ACHN (cell line): ENCODE measurements around the gene HMBS.
"Not testable (repeated sequence)": the region's sequence is repeated elsewhere in the genome, so short reads cannot be mapped to it uniquely, and the experiment has no call there.

Source experiments
- DNase-seq: peaks from one replicate; pipeline ENCODE4 v3.0.0-alpha.2; 2015
- in situ Hi-C: cut with HindIII; loops from 2 replicates; pipeline ENCODE4 v1.10.0; 2017; ENCODE audit warnings: low sequenced_read_pairs, low pct_ligation_motif_present, low pct_unique_long_range_greater_than_20kb

The HMBS gene

GRCh38 chr11:119113716-119114115 lies 29.0 kb downstream of the HMBS start:
- in situ Hi-C loops, result no loop called here

GRCh38 chr11:119114351-119114750 lies 29.7 kb downstream of the HMBS start:
- DNase-seq, result no peak
- in situ Hi-C loops, result no loop called here

More at GRCh38 chr11:119113716-119114115, 29.0 kb downstream of the HMBS start:
- DNase-seq, result no peak

DNA sequence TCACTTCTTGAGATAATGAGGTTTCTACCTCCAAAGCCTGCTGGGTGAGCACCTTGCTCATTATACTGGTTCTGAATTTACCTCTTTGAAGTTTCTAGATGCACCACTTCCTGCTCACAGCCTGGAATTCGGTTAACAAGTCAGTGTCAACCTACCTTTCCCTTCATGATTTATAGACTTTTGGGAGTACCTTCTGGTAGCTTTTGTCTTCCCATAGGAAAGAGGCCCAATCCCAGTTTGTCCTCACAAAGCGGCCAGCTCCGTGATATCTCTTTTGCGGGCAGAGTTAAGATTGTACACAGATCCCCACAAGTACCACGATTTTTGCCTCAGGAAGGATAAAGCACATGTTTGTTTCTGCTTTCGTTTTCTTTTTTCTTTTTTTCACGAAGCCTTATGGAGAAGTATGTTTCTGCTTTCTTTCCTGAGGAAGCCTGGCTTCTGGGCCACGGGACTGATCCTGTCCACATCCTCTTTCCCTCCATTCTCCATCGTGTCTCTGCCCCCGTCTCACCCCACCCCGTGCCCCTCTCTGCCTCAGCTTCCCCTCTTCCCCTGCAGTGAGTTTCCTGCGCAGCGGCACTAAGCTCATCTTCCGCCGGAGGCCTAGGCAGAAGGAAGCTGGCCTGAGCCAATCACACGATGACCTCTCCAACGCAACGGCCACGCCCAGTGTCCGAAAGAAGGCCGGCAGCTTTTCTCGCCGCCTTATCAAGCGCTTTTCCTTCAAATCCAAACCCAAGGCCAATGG lies 31.0 kb downstream of the HMBS start:
- in situ Hi-C loops, result no loop called here
- no peak for DNase-seq

- DNase-seq, result no peak
- in situ Hi-C loops, result no loop called here
These were observed 31.5 kb downstream of the HMBS start for GRCh38 chr11:119116235-119116594.

- in situ Hi-C loops, result no loop called here
- DNase-seq, result no peak
These were observed 31.9 kb downstream of the HMBS start for GRCh38 chr11:119116601-119117000.

GRCh38 chr11:119117004-119117706 lies 32.5 kb downstream of the HMBS start:
- in situ Hi-C loops, result no loop called here
- DNase-seq, result no peak

DNA sequence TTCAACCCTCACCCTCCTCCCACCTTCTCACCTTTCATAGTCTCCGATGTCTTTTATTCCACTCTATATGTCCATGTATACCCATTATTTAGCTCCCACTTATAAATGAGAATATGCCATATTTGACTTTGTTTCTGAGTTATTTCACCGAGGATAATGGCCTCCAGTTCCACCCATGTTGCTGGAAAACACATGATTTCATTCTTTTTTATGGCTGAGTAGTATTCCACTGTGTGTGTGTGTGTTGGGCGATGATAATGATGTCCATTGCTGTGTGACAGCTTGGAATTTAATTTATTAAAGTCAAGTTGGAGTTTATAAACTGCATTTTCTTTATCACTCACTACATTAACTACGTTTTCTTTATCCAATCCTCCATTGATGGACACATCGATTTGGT lies 33.5 kb downstream of the HMBS start:
- in situ Hi-C loops, result no loop called here
- no peak for DNase-seq

- in situ Hi-C loops, result no loop called here
- no peak for DNase-seq
These were observed 34.3 kb downstream of the HMBS start for GRCh38 chr11:119118946-119119345.

- DNase-seq, result no peak
- in situ Hi-C loops, result no loop called here
These were observed 35.9 kb downstream of the HMBS start for GRCh38 chr11:119120639-119121007.

DNA sequence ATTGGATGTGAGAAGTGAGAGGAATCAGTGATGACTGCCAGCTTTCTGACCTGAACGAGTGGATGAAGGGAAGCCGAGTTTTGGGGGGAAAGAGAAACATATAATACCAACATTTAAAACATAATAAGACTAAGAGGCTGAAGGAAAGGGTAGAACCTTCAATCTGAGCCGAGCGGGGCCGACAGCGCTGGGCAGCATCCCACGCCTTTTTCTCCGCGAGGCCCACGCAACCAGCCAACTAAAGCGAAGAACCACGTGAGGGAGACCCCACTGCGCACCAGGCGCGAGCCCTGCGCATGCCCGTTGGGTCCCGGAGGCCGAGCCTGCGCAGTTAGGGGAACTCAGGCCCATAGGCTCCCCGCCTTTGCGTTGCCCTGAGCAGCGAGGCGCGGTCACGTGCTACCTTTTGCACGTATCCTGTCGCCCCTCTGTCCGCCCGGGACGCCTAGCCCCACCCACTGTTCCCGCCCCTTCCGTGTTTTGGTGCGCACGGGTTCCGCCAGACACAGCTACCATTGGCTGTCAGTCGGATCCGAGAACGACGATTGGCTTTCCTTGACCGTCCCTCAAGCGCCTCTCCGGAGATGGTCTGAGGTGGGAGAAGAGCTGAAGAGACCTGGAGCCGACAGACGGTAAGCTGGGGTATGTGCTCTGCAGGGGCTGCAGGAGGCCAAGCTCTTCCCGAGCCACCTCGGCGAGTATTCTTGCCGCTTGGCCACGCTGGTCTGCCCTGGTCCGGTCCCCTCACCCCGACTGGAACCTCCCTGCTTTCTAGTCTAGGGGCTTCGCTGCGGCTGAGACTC lies 36.5 kb downstream of the HMBS start, which contains the start of gene HINFP:
HINFP (plus strand) TSS at position 573 of the 803 bp plus-strand sequence. CDS start 5,365 bp downstream, outside the sequence.
- in situ Hi-C loops, result no loop called here
- peak; percentile 97 for DNase-seq

DNA sequence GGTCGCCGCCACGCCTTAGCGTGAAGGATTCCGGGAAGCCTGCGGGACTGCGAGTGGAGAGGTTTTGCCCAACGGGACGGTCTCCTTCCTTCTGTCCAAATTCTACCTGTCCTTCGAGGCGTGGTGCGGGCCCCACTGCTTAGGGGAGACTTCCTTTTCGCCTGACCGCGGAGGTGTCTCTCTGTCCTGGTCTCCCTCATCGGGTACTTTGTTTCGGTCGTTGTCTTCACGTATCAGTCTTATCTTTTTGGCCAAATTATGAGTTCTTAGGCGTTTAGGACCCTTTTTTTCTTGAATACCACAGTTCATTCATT lies 37.1 kb downstream of the HMBS start:
- in situ Hi-C loops, result no loop called here
- DNase-seq, result no peak

- DNase-seq, result no peak
- in situ Hi-C loops, result no loop called here
These were observed 41.1 kb downstream of the HMBS start for GRCh38 chr11:119125821-119126220.

DNA sequence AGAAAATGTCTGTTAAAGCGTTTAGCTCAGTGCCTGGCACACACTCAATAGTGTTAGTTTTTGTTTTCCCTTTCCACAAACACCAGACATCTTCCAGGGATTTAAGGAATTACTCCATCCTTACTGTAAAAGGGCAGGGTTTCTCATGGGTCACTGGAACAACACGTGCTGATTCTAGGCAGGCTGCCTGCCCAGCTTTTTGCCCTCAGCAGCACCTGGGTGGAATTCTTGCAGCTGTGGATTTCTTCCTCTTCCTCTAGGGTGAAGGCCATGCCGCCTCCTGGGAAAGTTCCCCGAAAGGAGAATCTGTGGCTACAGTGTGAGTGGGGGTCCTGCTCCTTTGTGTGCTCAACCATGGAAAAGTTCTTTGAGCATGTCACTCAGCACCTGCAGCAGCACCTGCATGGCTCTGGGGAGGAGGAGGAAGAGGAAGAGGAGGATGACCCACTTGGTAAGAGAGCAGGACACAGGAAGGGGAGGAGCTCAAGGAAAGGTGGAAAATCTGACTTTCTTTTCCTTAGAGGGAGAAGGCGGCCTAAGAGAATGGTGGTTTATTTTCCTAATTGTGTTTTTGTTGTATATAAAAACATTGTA lies 42.1 kb downstream of the HMBS start:
- DNase-seq, result no peak
- in situ Hi-C loops, result no loop called here

- DNase-seq, result no peak
- in situ Hi-C loops, result no loop called here
These were observed 46.0 kb downstream of the HMBS start for GRCh38 chr11:119130662-119131061.

DNA sequence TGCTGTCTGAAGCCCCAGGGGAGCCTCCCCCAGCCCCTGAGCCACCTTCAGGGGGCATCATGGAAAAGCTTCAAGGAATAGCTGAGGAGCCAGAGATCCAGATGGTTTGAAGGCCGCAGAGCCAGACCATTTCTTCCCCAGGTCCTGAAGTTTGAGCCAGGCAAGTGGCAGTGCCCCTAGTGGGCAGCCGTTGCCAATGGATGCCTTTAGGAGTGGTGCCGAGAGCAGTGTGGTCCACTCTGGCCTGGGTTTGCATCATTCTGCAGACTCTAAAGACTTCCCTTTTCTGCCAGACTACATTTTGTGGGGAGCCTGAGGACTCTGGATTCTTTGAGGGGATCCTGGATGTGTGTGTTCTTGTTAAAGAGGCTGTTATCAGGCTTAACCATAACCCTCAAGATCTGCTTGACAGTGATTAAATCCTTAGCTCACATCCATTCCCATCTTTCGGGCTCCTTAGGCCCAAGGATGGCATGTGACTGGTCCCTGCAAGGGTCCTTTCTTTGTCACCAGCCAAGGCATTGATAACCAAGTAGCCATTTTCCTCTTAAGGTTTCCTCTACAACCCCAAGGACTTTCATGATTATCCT lies 49.8 kb downstream of the HMBS start:
- in situ Hi-C loops, result no loop called here
- DNase-seq, result peak; percentile 11

DNA sequence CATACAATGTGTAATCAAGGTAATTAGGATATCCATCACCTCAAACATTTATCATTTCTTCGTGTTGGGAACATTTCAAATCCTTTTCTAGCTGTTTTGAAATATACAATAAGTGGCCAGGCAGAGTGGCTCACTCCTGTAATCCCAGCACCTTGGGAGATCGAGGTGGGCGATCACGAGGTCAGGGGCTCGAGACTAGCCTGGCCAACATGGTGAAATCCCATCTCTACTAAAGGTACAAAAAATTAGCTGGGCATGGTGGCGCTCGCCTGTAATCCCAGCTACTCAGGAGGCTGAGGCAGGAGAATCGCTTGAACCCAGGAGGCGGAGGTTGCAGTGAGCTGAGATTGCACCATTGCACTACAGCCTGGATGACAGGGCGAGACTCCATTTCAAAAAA lies 54.6 kb downstream of the HMBS start:
- DNase-seq, in situ Hi-C loops: not testable (repeated sequence)
